ENCODE results near the gene RUVBL2. TPM values are rescaled to one million over a fixed set of nuclear protein-coding genes. Genes with fewer than 3 reads are reported as not detected.

Gene RUVBL2
- total RNA-seq, 2 donors from 2014 or later: 54.1 to 151 TPM

GRCh38 chr19:48950159-48950558 lies 43.5 kb upstream of the RUVBL2 start:
- Histone ChIP-seq H3K27me3 (no peaks in the 10 kb centered on the region), H3K9me3 (no peaks in the 10 kb centered on the region), H3K4me1 (no peaks in the 10 kb centered on the region), H3K9ac (ENCODE audit: low read depth in 2 of 2, low read length in 2 of 2) (no peak overlapping the region), H3K27ac (no peak overlapping the region), H3K4me3 (no peak overlapping the region), H3K36me3 (no peaks in the 10 kb centered on the region)
- TF ChIP-seq CTCF (IDR thresholded peaks at IDR 0.05): no peak
- DNase-seq: no peak
- intact Hi-C loops (cut with DNase I): no loop called here

- H3K4me1 ChIP-seq: peaks cover 6% of the 10 kb centered on the region
- H3K9ac ChIP-seq (ENCODE audit: low read depth in 2 of 2, low read length in 2 of 2): no peak overlapping the region
- TF ChIP-seq CTCF (IDR thresholded peaks at IDR 0.05): no peak
- no peaks in the 10 kb centered on the region for H3K9me3 ChIP-seq
- intact Hi-C loops (cut with DNase I): no loop called here
- no peak overlapping the region for H3K27ac ChIP-seq
- H3K27me3 ChIP-seq: no peaks in the 10 kb centered on the region
- no peak for DNase-seq
- no peak overlapping the region for H3K4me3 ChIP-seq
- no peaks in the 10 kb centered on the region for H3K36me3 ChIP-seq
These were observed 42.7 kb upstream of the RUVBL2 start for GRCh38 chr19:48950830-48951519.

- H3K4me1 ChIP-seq: peaks cover 7% of the 10 kb centered on the region
- intact Hi-C loops (cut with DNase I): no loop called here
These were observed 40.5 kb upstream of the RUVBL2 start for GRCh38 chr19:48953141-48953540.

GRCh38 chr19:48953990-48954594 lies 39.6 kb upstream of the RUVBL2 start:
- Histone ChIP-seq H3K27me3 (no peaks in the 10 kb centered on the region), H3K9me3 (no peaks in the 10 kb centered on the region), H3K27ac (peak overlapping the region; percentile 70), H3K4me3 (peak overlapping the region; percentile 79), H3K36me3 (no peaks in the 10 kb centered on the region), H3K4me1 (peaks cover 7% of the 10 kb centered on the region), H3K9ac (ENCODE audit: low read depth in 2 of 2, low read length in 2 of 2) (peak overlapping the region in 1 of 2 donors; percentile 96)
- TF ChIP-seq CTCF (IDR thresholded peaks at IDR 0.05): no peak
- intact Hi-C loops (cut with DNase I): no loop called here
- DNase-seq: peak; percentile 38

More at GRCh38 chr19:48953141-48953540, 40.5 kb upstream of the RUVBL2 start:
- Histone ChIP-seq H3K27me3 (no peaks in the 10 kb centered on the region), H3K27ac (no peak overlapping the region), H3K36me3 (no peaks in the 10 kb centered on the region), H3K4me3 (no peak overlapping the region), H3K9ac (ENCODE audit: low read depth in 2 of 2, low read length in 2 of 2) (no peak overlapping the region), H3K9me3 (no peaks in the 10 kb centered on the region)
- no peak for TF ChIP-seq CTCF (IDR thresholded peaks at IDR 0.05)
- no peak for DNase-seq

GRCh38 chr19:48954595-48955307 lies 38.9 kb upstream of the RUVBL2 start, which contains the start of gene BAX:
Gene BAX, plus strand, starts transcription at chr19:48954875. Its CDS starts 54 bp downstream, at chr19:48954929.
- intact Hi-C loops (cut with DNase I): no loop called here
- Histone ChIP-seq H3K4me3 (peak within 1 kb of the TSS; percentile 79), H3K27ac (peak within 1 kb of the TSS; percentile 70), H3K4me1 (peaks cover 7% of the 10 kb centered on the region), H3K9me3 (no peaks in the 10 kb centered on the region), H3K36me3 (no peaks in the 10 kb centered on the region), H3K9ac (ENCODE audit: low read depth in 2 of 2, low read length in 2 of 2) (peak within 1 kb of the TSS; percentile 96 to 97), H3K27me3 (no peaks in the 10 kb centered on the region)
- DNase-seq: peak; percentile 98
- TF ChIP-seq CTCF (IDR thresholded peaks at IDR 0.05): no peak

All from colonic mucosa (tissue), 4 donors.